Upper lobe of left lung (tissue), 4 donors: Measurements from ENCODE around the gene NPR3.

ENCODE experiments used
- POLR2AphosphoS5 ChIP-seq, 2 donors: sonication (generic); formaldehyde crosslinking; IDR thresholded peaks; one replicate each; pipeline ENCODE4 v1.5.1; 2017; ENCODE audit warnings: antibody characterized with exemption in 2 of 2
- TF ChIP-seq, protein P1 (sequence below), 6 experiments: fragments of 450-650 bp in 4 of 6; fragments of 200-600 bp in 2 of 6; sonication (generic) in 2 of 6; IDR thresholded peaks; one replicate each; pipeline ENCODE4 v1.5.1; 2016 to 2019; ENCODE audit warnings: antibody characterized with exemption in 6 of 6

DNA sequence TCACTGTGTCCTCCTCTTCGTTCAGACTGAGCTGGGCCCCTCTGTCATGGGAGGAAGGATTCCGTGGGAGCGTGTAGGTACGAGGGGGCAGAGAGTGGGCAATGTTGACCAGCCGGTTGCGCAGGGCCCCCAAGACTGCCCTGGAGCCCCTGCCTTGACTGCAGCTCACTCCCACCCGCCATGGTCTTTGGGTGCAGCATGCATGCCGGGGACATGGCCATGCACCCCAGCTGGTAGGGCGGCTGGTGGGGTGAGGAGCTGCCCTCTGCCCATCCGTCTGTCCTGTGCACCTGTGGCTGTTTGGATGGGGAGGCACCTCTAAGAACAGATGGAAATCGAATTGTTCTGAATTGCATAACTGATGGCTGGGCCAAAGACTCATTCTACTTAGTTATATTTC is 42.6 kb upstream of the NPR3 start:
- TF ChIP-seq, protein P1, sequence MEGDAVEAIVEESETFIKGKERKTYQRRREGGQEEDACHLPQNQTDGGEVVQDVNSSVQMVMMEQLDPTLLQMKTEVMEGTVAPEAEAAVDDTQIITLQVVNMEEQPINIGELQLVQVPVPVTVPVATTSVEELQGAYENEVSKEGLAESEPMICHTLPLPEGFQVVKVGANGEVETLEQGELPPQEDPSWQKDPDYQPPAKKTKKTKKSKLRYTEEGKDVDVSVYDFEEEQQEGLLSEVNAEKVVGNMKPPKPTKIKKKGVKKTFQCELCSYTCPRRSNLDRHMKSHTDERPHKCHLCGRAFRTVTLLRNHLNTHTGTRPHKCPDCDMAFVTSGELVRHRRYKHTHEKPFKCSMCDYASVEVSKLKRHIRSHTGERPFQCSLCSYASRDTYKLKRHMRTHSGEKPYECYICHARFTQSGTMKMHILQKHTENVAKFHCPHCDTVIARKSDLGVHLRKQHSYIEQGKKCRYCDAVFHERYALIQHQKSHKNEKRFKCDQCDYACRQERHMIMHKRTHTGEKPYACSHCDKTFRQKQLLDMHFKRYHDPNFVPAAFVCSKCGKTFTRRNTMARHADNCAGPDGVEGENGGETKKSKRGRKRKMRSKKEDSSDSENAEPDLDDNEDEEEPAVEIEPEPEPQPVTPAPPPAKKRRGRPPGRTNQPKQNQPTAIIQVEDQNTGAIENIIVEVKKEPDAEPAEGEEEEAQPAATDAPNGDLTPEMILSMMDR (IDR thresholded peaks at IDR 0.05): no peak
- TF ChIP-seq POLR2AphosphoS5 (IDR thresholded peaks at IDR 0.05): no peak
